ENCODE measurements around the gene GALNTL6. TPM values are rescaled to one million over a fixed set of nuclear protein-coding genes. Genes with fewer than 3 reads are reported as not detected.
A peak's percentile ranks its signal among the peaks of the same experiment; 100 is the strongest.
"Not testable (repeated sequence)": the region's sequence is repeated elsewhere in the genome, so short reads cannot be mapped to it uniquely, and the experiment has no call there.

GALNTL6 gene
- total RNA-seq, 1 experiment from 2014 or later, result not detected

- Histone ChIP-seq H3K27ac (ENCODE audit: insufficient read length, low read depth, low read length) (no peak overlapping the region), H2AFZ (ENCODE audit: low read length) (no peak overlapping the region), H3K18ac (ENCODE audit: insufficient read length, low read depth, low read length) (no peak overlapping the region), H2AK5ac (ENCODE audit: insufficient read length, low read length) (no peak overlapping the region), H3K23me2 (ENCODE audit: insufficient read length, low read depth, low read length, poor library complexity, severe bottlenecking) (no peaks in the 10 kb centered on the region), H2BK5ac (ENCODE audit: insufficient read length, low read length) (no peak overlapping the region), H3K56ac (ENCODE audit: insufficient read length, low read depth, low read length) (no peak overlapping the region), H2BK20ac (ENCODE audit: low read depth, low read length, poor library complexity, severe bottlenecking) (no peak overlapping the region), H3T11ph (ENCODE audit: low read length) (no peak overlapping the region), H4K5ac (ENCODE audit: insufficient read length, low read depth, low read length) (no peak overlapping the region), H3K4me1 (ENCODE audit: insufficient read depth, low read length) (no peaks in the 10 kb centered on the region), H3K4me2 (ENCODE audit: insufficient read depth, insufficient read length, low read length) (no peak overlapping the region), H3K4ac (ENCODE audit: low read depth, low read length) (no peak overlapping the region), H4K91ac (ENCODE audit: insufficient read length, low read depth, low read length) (no peak overlapping the region), H3K9me3 (ENCODE audit: control insufficient read depth, low read depth, low read length) (no peaks in the 10 kb centered on the region), H2BK120ac (ENCODE audit: low read depth, low read length, poor library complexity, severe bottlenecking) (no peak overlapping the region), H3K79me2 (ENCODE audit: insufficient read depth, low read length) (no peaks in the 10 kb centered on the region), H3K27me3 (ENCODE audit: insufficient read depth, low read length) (no peaks in the 10 kb centered on the region), H2BK12ac (ENCODE audit: insufficient read length, low read depth, low read length) (no peak overlapping the region), H3K9ac (ENCODE audit: extremely low read depth, insufficient read length, low read length) (no peak overlapping the region), H3K14ac (ENCODE audit: insufficient read depth, low read length) (no peak overlapping the region), H3K79me1 (ENCODE audit: insufficient read depth, low read depth, low read length, poor library complexity, severe bottlenecking) (no peaks in the 10 kb centered on the region), H3K23ac (ENCODE audit: insufficient read length, low read depth, low read length) (no peak overlapping the region), H4K20me1 (ENCODE audit: control insufficient read depth, insufficient read depth, insufficient read length) (no peaks in the 10 kb centered on the region), H2BK15ac (ENCODE audit: low read depth, low read length) (no peak overlapping the region), H4K8ac (replicated peaks; ENCODE audit: insufficient read length, low read depth, low read length) (no peak overlapping the region)
- DNase-seq, result peak; percentile 65
- TF ChIP-seq CTCF (conservative IDR thresholded peaks at IDR 0.05), result no peak
- peaks cover under 1 to 1% of the 10 kb centered on the region in 2 experiments; a peak in 3 of 5 replicates for H3K9me3 Mint-ChIP-seq
- peaks cover 0 to under 1% (median 0%) of the 10 kb centered on the region in 3 experiments; a peak in 2 of 7 replicates for H3K36me3 Mint-ChIP-seq (ENCODE audit: insufficient read depth in 1 of 3, low read depth in 3 of 3)
- no peaks in the 10 kb centered on the region for H3K27me3 Mint-ChIP-seq (ENCODE audit: low read depth)
- no peak overlapping the region for H3K4me3 Mint-ChIP-seq
- H3K4me1 Mint-ChIP-seq, result peaks cover 2 to 3% of the 10 kb centered on the region in 2 experiments; a peak in 2 of 4 replicates
- WGBS (ENCODE audit: extremely low coverage, insufficient read length, low lambda C conversion rate), result no CpG with 5 or more reads among the region's 14 CpGs
- H3K27ac Mint-ChIP-seq, result no peak overlapping the region; a peak in 1 of 7 replicates
These were observed 1162.5 kb downstream of the GALNTL6 start for GRCh38 chr4:172975651-172976229.

GRCh38 chr4:172977491-172978041, 1164.4 kb downstream of the GALNTL6 start:
- H2BK20ac ChIP-seq (ENCODE audit: low read depth, low read length, poor library complexity, severe bottlenecking); H4K91ac ChIP-seq (ENCODE audit: insufficient read length, low read depth, low read length); H3K27me3 Mint-ChIP-seq (ENCODE audit: low read depth); H3K36me3 Mint-ChIP-seq (ENCODE audit: insufficient read depth in 1 of 3, low read depth in 3 of 3); H2BK15ac ChIP-seq (ENCODE audit: low read depth, low read length); H3K9me3 Mint-ChIP-seq; H3K4me3 Mint-ChIP-seq; H3K79me2 ChIP-seq (ENCODE audit: insufficient read depth, low read length); H3K9ac ChIP-seq (ENCODE audit: extremely low read depth, insufficient read length, low read length); H3K56ac ChIP-seq (ENCODE audit: insufficient read length, low read depth, low read length); H4K5ac ChIP-seq (ENCODE audit: insufficient read length, low read depth, low read length); H3K27ac Mint-ChIP-seq; H4K20me1 ChIP-seq (ENCODE audit: control insufficient read depth, insufficient read depth, insufficient read length); H3K4me1 Mint-ChIP-seq; H2BK12ac ChIP-seq (ENCODE audit: insufficient read length, low read depth, low read length); H4K8ac ChIP-seq (replicated peaks; ENCODE audit: insufficient read length, low read depth, low read length); H3K23ac ChIP-seq (ENCODE audit: insufficient read length, low read depth, low read length); H3K79me1 ChIP-seq (ENCODE audit: insufficient read depth, low read depth, low read length, poor library complexity, severe bottlenecking); H3T11ph ChIP-seq (ENCODE audit: low read length); H2AFZ ChIP-seq (ENCODE audit: low read length); H2BK120ac ChIP-seq (ENCODE audit: low read depth, low read length, poor library complexity, severe bottlenecking); H3K4ac ChIP-seq (ENCODE audit: low read depth, low read length); H3K27ac ChIP-seq (ENCODE audit: insufficient read length, low read depth, low read length); H2BK5ac ChIP-seq (ENCODE audit: insufficient read length, low read length); H3K14ac ChIP-seq (ENCODE audit: insufficient read depth, low read length); DNase-seq; H3K18ac ChIP-seq (ENCODE audit: insufficient read length, low read depth, low read length); H3K23me2 ChIP-seq (ENCODE audit: insufficient read length, low read depth, low read length, poor library complexity, severe bottlenecking); H3K4me1 ChIP-seq (ENCODE audit: insufficient read depth, low read length); H3K27me3 ChIP-seq (ENCODE audit: insufficient read depth, low read length); H3K4me2 ChIP-seq (ENCODE audit: insufficient read depth, insufficient read length, low read length); H3K9me3 ChIP-seq (ENCODE audit: control insufficient read depth, low read depth, low read length); H2AK5ac ChIP-seq (ENCODE audit: insufficient read length, low read length): not testable (repeated sequence)
- no CpG with 5 or more reads among the region's 4 CpGs for WGBS (ENCODE audit: extremely low coverage, insufficient read length, low lambda C conversion rate)
